Neural progenitor cell (in vitro differentiated cells): ENCODE data around the gene C1QTNF6. TPM values are rescaled to one million over a fixed set of nuclear protein-coding genes. Genes with fewer than 3 reads are reported as not detected.

Experiments used
- DNase-seq: peaks from one replicate; pipeline ENCODE4 v3.0.0-alpha.2; 2016; ENCODE audit warnings: low spot score
- H2AFZ ChIP-seq: fragments of 200-600 bp; sonication (generic); replicated peaks from 2 replicates; pipeline ENCODE4 v1.6.1; 2016; ENCODE audit warnings: antibody characterized with exemption
- H3F3A ChIP-seq: fragments of 200-600 bp; sonication (generic); 2 replicates; pipeline ENCODE4 v1.6.1; 2016; ENCODE audit warnings: antibody characterized with exemption, low read depth
- H3K27ac ChIP-seq: fragments of 200-600 bp; sonication (generic); 2 replicates; pipeline ENCODE4 v1.5.1; 2016; ENCODE audit warnings: mild to moderate bottlenecking
- H3K27me3 ChIP-seq: fragments of 200-600 bp; sonication (generic); 2 replicates; pipeline ENCODE4 v1.6.1; 2016; ENCODE audit warnings: mild to moderate bottlenecking, moderate library complexity
- H3K36me3 ChIP-seq: fragments of 200-600 bp; sonication (generic); 2 replicates; pipeline ENCODE4 v1.5.1; 2016
- H3K4me1 ChIP-seq: fragments of 200-600 bp; sonication (generic); 2 replicates; pipeline ENCODE4 v1.6.1; 2016; ENCODE audit warnings: mixed run types
- H3K4me2 ChIP-seq: fragments of 200-600 bp; sonication (generic); 2 replicates; pipeline ENCODE4 v1.6.1; 2016
- H3K4me3 ChIP-seq: fragments of 200-600 bp; sonication (generic); 2 replicates; pipeline ENCODE4 v1.5.1; 2016
- H3K79me2 ChIP-seq: fragments of 200-600 bp; sonication (generic); 2 replicates; pipeline ENCODE4 v1.6.1; 2016; ENCODE audit warnings: low read depth
- H3K9ac ChIP-seq: fragments of 200-600 bp; sonication (generic); 2 replicates; pipeline ENCODE4 v1.6.1; 2016
- H3K9me3 ChIP-seq: fragments of 200-600 bp; sonication (generic); 2 replicates; pipeline ENCODE4 v1.5.1; 2016; ENCODE audit warnings: low read depth
- H4K20me1 ChIP-seq: fragments of 200-600 bp; sonication (generic); 2 replicates; pipeline ENCODE4 v1.6.1; 2016; ENCODE audit warnings: low read depth
- H3K27ac Mint-ChIP-seq: 3 replicates; pipeline ENCODE4 v1.8.0; 2021; ENCODE audit warnings: mixed read lengths
- H3K27me3 Mint-ChIP-seq: 2 replicates; pipeline ENCODE4 v1.8.0; 2022; ENCODE audit warnings: low read depth, mild to moderate bottlenecking, inconsistent platforms, moderate library complexity, mixed read lengths; ENCODE audit not compliant: insufficient read depth
- H3K36me3 Mint-ChIP-seq: 3 replicates; pipeline ENCODE4 v1.8.0; 2021; ENCODE audit warnings: mixed read lengths
- H3K4me1 Mint-ChIP-seq: 3 replicates; pipeline ENCODE4 v1.8.0; 2021; ENCODE audit warnings: mixed read lengths
- H3K4me3 Mint-ChIP-seq: 3 replicates; pipeline ENCODE4 v1.8.0; 2021; ENCODE audit warnings: mild to moderate bottlenecking, moderate library complexity, mixed read lengths
- H3K9me3 Mint-ChIP-seq: 3 replicates; pipeline ENCODE4 v1.8.0; 2020; ENCODE audit warnings: mixed read lengths
- CTCF ChIP-seq: fragments of 200-600 bp; sonication (generic); IDR thresholded peaks from 2 replicates; pipeline ENCODE4 v1.5.1; 2017; ENCODE audit warnings: antibody characterized with exemption, mild to moderate bottlenecking
- EZH2 ChIP-seq: fragments of 200-600 bp; sonication (generic); IDR thresholded peaks from 2 replicates; pipeline ENCODE4 v1.6.1; 2017; ENCODE audit warnings: antibody characterized with exemption, mild to moderate bottlenecking, moderate library complexity
- EZH2phosphoT487 ChIP-seq: fragments of 200-600 bp; sonication (generic); IDR thresholded peaks from 2 replicates; pipeline ENCODE4 v1.6.1; 2017; ENCODE audit warnings: antibody characterized with exemption
- total RNA-seq: library from RNA; depleted of rRNA; stranded (reverse); fragments of >200 nt; gene quantifications from 2 replicates; pipeline ENCODE4 v1.2.3, GENCODE V29; 2015; ENCODE audit warnings: low replicate concordance

The C1QTNF6 gene
- total RNA-seq, 1 donor from 2014 or later = 7.2 TPM

- Histone ChIP-seq H3K27me3 (no peaks in the 10 kb centered on the region), H3K4me1 (no peaks in the 10 kb centered on the region), H3K4me2 (peak overlapping the region; percentile 94), H2AFZ (no peak overlapping the region), H3K36me3 (no peaks in the 10 kb centered on the region), H4K20me1 (no peaks in the 10 kb centered on the region), H3K27ac (no peak overlapping the region), H3K79me2 (no peaks in the 10 kb centered on the region), H3K9me3 (no peaks in the 10 kb centered on the region), H3K9ac (no peak overlapping the region), H3F3A (peaks cover 14% of the 10 kb centered on the region), H3K4me3 (peak overlapping the region; percentile 60)
- H3K4me3 Mint-ChIP-seq = peak overlapping the region; percentile 87
- H3K9me3 Mint-ChIP-seq = peaks cover 11% of the 10 kb centered on the region
- H3K27me3 Mint-ChIP-seq = peaks cover 4% of the 10 kb centered on the region
- peaks cover 25% of the 10 kb centered on the region for H3K4me1 Mint-ChIP-seq
- peak overlapping the region; percentile 42 for H3K27ac Mint-ChIP-seq
- no peak for TF ChIP-seq CTCF
- no peak for TF ChIP-seq EZH2phosphoT487
- no peak for TF ChIP-seq EZH2
- H3K36me3 Mint-ChIP-seq = peaks cover 6% of the 10 kb centered on the region
- no peak for DNase-seq
Observed at GRCh38 chr22:37197451-37198257, 9.6 kb upstream of the C1QTNF6 start.

DNA sequence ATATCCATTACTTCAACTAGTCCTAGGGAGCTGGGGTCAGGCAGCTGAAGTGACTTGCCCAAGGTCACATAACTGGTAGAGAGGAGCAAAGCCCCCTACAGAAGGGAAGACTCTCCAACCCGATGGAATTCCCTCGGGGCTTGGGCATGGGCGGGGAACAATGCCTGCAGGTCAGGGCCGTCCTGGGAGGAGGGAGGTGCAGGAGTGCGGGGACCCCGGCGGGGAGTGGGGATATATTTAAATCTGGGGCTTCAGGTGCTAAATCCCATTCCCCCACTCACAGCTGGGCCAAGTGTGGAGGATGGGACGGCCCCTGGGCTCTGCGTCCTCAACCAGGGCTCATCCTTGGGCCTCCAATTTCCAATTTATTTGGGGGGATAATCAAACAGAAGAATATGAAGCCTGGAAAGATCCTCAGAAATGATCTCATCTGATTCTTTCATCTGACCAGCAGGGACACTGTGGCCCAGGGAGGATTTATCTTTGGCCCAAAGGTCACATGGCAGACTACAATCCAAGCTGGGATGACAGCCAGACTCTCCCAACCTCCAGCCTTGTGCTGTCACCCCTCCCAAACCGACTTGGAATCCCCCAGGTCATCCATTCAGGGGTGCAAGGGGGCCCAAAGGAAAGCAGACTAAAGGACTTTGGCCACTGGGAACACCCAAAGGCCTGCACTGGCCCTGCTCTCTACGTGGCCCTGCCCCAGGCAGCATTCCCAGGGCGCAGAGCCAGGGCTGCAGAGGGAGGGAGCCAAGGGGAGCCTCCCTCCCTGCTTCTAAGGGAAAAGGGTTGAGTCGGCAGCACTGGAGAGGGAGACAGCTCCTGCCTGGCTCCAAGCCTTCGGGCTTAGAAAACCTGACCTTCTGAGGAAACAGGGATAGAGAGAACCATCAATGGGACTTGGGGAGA is 8.7 kb upstream of the C1QTNF6 start:
- Mint-ChIP-seq H3K4me1 (peaks cover 24% of the 10 kb centered on the region), H3K27ac (no peak overlapping the region), H3K4me3 (no peak overlapping the region), H3K36me3 (peaks cover 8% of the 10 kb centered on the region), H3K9me3 (peaks cover 13% of the 10 kb centered on the region), H3K27me3 (peaks cover 4% of the 10 kb centered on the region)
- no peaks in the 10 kb centered on the region for H3K36me3 ChIP-seq
- H3K9ac ChIP-seq = no peak overlapping the region
- TF ChIP-seq EZH2phosphoT487 = no peak
- no peak for TF ChIP-seq CTCF
- no peak for TF ChIP-seq EZH2
- no peaks in the 10 kb centered on the region for H3K79me2 ChIP-seq
- peak; percentile 25 for DNase-seq
- H3K4me2 ChIP-seq = no peak overlapping the region
- no peak overlapping the region for H3K4me3 ChIP-seq
- peaks cover 7% of the 10 kb centered on the region for H3K9me3 ChIP-seq
- H3K27ac ChIP-seq = no peak overlapping the region
- no peak overlapping the region for H2AFZ ChIP-seq
- H4K20me1 ChIP-seq = no peaks in the 10 kb centered on the region
- H3K27me3 ChIP-seq = no peaks in the 10 kb centered on the region
- H3F3A ChIP-seq = peaks cover 14% of the 10 kb centered on the region
- no peaks in the 10 kb centered on the region for H3K4me1 ChIP-seq

- no peak overlapping the region for H3K27ac Mint-ChIP-seq
Observed at GRCh38 chr22:37195921-37196320, 7.9 kb upstream of the C1QTNF6 start.

More at GRCh38 chr22:37195921-37196320, 7.9 kb upstream of the C1QTNF6 start:
- TF ChIP-seq CTCF (no peak), EZH2 (no peak), EZH2phosphoT487 (no peak)
- H3K27me3 Mint-ChIP-seq = peaks cover 4% of the 10 kb centered on the region
- H3K36me3 Mint-ChIP-seq = peaks cover 8% of the 10 kb centered on the region
- peaks cover 13% of the 10 kb centered on the region for H3K9me3 Mint-ChIP-seq
- no peak for DNase-seq
- peaks cover 20% of the 10 kb centered on the region for H3K4me1 Mint-ChIP-seq
- peaks cover 8% of the 10 kb centered on the region for H3K9me3 ChIP-seq
- H3K4me3 Mint-ChIP-seq = no peak overlapping the region
- no peak overlapping the region for H2AFZ ChIP-seq
- H3K27me3 ChIP-seq = no peaks in the 10 kb centered on the region
- no peaks in the 10 kb centered on the region for H3K79me2 ChIP-seq
- H3K9ac ChIP-seq = no peak overlapping the region
- no peaks in the 10 kb centered on the region for H3K4me1 ChIP-seq
- H3K36me3 ChIP-seq = no peaks in the 10 kb centered on the region
- no peaks in the 10 kb centered on the region for H4K20me1 ChIP-seq
- peaks cover 14% of the 10 kb centered on the region for H3F3A ChIP-seq
- no peak overlapping the region for H3K4me3 ChIP-seq
- H3K4me2 ChIP-seq = no peak overlapping the region
- no peak overlapping the region for H3K27ac ChIP-seq
